ENCODE measurements around the gene SPATA16. TPM values are rescaled to one million over a fixed set of nuclear protein-coding genes. Genes with fewer than 3 reads are reported as not detected.

The SPATA16 gene
- total RNA-seq, 1 experiment from 2014 or later, result 0.44 TPM

GRCh38 chr3:173045770-173046382 lies 95.2 kb downstream of the SPATA16 start (continued):
- TF ChIP-seq NFATC4 (CRISPR knock-in tag; IDR thresholded peaks at IDR 0.05), result no peak
- TF ChIP-seq ATF2 (CRISPR knock-in tag; IDR thresholded peaks at IDR 0.05; ENCODE audit: borderline replicate concordance, low read depth), result no peak
- no peak for TF ChIP-seq ZNF121 (CRISPR knock-in tag; IDR thresholded peaks at IDR 0.05)

- no peak overlapping the region for H3K4me3 Mint-ChIP-seq
- peaks cover 8% of the 10 kb centered on the region for H3K4me1 Mint-ChIP-seq
- ATAC-seq (no peak), DNase-seq (ENCODE audit: low spot score) (no peak)
- TF ChIP-seq E2F4 (CRISPR knock-in tag; IDR thresholded peaks at IDR 0.05; ENCODE audit: borderline replicate concordance, low read depth) (no peak), NFYB (CRISPR knock-in tag; conservative IDR thresholded peaks at IDR 0.05; ENCODE audit: low read depth) (no peak), ZSCAN18 (CRISPR knock-in tag; IDR thresholded peaks at IDR 0.05) (no peak), STAT6 (CRISPR knock-in tag; conservative IDR thresholded peaks at IDR 0.05; ENCODE audit: low read depth) (no peak), ZNF219 (CRISPR knock-in tag; IDR thresholded peaks at IDR 0.05; ENCODE audit: borderline replicate concordance) (no peak), ETV6 (CRISPR knock-in tag; IDR thresholded peaks at IDR 0.05) (no peak), CDX4 (CRISPR knock-in tag; IDR thresholded peaks at IDR 0.05; ENCODE audit: borderline replicate concordance) (no peak), ZNF423 (CRISPR knock-in tag; IDR thresholded peaks at IDR 0.05) (no peak), GRHL2 (CRISPR knock-in tag; IDR thresholded peaks at IDR 0.05; ENCODE audit: insufficient replicate concordance, severe bottlenecking) (no peak), CREB1 (CRISPR knock-in tag; IDR thresholded peaks at IDR 0.05) (no peak), ZNF263 (CRISPR knock-in tag; IDR thresholded peaks at IDR 0.05; ENCODE audit: low read depth) (no peak), ZNF396 (CRISPR knock-in tag; IDR thresholded peaks at IDR 0.05; ENCODE audit: borderline replicate concordance) (no peak)
- TF ChIP-seq, protein P1, sequence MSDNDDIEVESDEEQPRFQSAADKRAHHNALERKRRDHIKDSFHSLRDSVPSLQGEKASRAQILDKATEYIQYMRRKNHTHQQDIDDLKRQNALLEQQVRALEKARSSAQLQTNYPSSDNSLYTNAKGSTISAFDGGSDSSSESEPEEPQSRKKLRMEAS (CRISPR knock-in tag; IDR thresholded peaks at IDR 0.05), result no peak
- TF ChIP-seq, protein P2, sequence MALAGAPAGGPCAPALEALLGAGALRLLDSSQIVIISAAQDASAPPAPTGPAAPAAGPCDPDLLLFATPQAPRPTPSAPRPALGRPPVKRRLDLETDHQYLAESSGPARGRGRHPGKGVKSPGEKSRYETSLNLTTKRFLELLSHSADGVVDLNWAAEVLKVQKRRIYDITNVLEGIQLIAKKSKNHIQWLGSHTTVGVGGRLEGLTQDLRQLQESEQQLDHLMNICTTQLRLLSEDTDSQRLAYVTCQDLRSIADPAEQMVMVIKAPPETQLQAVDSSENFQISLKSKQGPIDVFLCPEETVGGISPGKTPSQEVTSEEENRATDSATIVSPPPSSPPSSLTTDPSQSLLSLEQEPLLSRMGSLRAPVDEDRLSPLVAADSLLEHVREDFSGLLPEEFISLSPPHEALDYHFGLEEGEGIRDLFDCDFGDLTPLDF (CRISPR knock-in tag; IDR thresholded peaks at IDR 0.05), result no peak
- TF ChIP-seq, protein P3, sequence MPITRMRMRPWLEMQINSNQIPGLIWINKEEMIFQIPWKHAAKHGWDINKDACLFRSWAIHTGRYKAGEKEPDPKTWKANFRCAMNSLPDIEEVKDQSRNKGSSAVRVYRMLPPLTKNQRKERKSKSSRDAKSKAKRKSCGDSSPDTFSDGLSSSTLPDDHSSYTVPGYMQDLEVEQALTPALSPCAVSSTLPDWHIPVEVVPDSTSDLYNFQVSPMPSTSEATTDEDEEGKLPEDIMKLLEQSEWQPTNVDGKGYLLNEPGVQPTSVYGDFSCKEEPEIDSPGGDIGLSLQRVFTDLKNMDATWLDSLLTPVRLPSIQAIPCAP (CRISPR knock-in tag; IDR thresholded peaks at IDR 0.05), result no peak
- peaks cover 8% of the 10 kb centered on the region; the same call in 1 of the 2 replicates for H3K9me3 Mint-ChIP-seq
- H3K36me3 Mint-ChIP-seq, result no peaks in the 10 kb centered on the region; the same call in 1 of the 2 replicates
- H3K27ac Mint-ChIP-seq, result peak overlapping the region; percentile 3; the same call in 1 of the 2 replicates
- no peaks in the 10 kb centered on the region for H3K27me3 Mint-ChIP-seq (ENCODE audit: low read depth)
- ChIA-PET POLR2A (no interaction called here), CTCF (interaction anchor here (0.7 to 1.3 kb wide), 4 partner anchors 36 to 231 kb away, joined by 3 read pairs; no protein-coding TSS in a partner anchor)
Measured at GRCh38 chr3:173044998-173045397, 96.0 kb downstream of the SPATA16 start.
